HG03025 (cell line): ENCODE results near the gene KLK14.

Experiments
- ATAC-seq: cut with Tn5 transposase; IDR thresholded peaks from one replicate; pipeline ENCODE4 v1.9.1; 2021; ENCODE audit warnings: mild to moderate bottlenecking, moderate library complexity; ENCODE audit not compliant: unreplicated experiment, low FRiP score

KLK14 gene

DNA sequence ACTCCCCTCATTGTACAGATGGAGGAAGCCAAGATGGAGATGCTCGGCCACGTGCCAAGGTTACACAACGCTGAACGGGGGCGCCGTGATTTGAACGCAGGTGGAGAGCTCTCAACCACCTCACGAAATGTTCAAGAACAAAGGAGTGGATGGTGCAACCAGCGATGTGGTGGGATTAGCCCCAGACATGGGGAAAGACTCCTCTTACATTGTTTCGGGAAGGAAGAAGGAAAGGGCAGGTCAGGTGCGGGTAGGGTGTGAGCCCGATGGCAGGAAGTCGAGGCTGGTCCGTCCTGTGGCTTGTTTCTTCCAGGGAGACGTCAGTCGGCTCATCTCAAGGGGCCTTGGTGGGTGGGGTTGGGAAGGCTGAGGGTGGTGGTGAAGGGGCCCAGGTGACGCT, 7.1 kb upstream of the KLK14 start:
- no peak for ATAC-seq

DNA sequence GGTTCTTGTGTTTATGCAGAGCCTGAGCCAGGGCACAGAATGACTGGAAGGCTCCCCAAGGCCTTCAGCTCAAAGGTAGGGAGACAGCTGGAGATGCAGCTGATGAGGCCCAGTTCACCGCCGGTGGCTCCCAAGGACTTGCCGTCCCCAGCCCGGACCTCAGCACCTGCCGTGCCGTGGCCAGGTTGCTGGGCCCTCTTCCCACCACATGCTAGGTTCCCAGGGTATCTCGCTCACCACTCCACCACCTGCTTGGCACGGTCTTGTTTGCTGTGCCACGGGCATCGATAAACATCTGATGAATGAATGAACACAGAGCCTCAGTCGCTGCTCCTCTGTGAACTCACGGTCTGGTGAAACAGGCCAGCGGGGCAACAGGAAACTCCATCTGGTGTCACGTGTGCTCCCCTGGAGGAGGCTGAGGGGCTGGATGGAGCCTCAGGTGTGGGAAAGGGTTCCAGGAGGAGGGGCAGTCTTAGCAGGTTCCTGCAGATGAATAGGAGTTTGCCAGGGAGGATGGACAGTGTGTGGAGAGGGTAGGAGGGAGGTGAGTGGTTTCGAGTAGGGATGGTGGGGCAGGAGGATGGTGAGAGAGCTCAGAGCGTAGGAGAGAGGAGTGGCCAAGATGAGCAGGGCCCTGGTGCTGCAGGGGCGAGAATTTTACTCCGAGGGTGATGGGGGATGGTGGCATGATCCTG, 3.6 kb upstream of the KLK14 start:
- ATAC-seq: no peak

DNA sequence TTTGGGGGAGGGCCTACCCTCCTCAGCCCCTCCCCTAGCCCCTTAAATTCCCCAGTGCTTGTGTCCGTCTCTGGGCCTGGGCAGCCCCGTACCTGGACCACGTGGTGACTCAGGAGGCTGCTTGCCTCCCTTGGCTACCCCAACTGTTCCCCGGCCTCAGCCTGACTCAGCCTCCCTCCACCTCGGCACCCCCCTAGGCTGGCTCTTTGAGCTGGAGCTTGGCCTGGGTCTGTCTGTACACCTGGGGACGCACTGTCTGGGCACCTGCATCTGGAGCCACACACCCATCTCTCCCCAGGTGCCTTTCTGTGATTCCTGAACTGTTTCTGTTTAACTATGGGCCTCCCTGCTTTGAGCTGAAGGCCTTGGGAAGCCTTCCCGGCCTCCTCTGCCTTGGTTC, 1.8 kb upstream of the KLK14 start:
- ATAC-seq: no peak

- ATAC-seq: no peak
These were observed 1.1 kb upstream of the KLK14 start for GRCh38 chr19:51083783-51084182.

- ATAC-seq: no peak
These were observed 494 bp upstream of the KLK14 start for GRCh38 chr19:51083181-51083580.

GRCh38 chr19:51081476-51081875, 1.2 kb downstream of the KLK14 start:
- ATAC-seq: no peak

DNA sequence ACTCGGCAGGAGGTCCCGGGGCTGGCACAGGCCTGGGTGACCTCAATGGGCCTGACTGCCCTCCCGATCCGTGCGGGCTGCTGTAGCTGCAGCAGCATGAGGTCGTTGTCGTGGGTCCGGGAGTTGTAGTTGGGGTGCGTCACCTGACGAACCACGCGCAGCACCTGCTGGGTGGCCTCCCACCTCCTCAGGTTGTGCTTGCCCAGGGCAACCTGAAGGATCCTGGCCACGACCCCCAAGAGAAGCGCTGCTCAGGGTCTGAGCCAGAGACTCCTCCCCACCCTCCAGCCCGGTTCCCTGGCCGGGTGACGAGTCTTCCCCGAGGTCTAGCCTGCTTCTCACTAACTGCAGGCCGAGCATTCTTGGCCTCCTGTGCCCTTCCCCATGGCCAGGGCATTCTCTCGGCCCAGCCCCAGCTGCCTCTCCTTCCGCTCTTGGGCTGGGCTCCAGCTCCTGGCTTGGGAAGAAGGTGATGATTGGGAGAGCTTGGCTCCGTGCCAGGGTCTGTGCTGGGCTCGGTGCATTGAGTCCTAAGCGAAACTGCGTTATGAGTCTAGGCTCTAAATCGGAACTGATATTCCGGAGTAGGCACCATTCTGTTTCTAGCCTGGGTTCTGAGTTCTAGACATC, 3.1 kb downstream of the KLK14 start:
- ATAC-seq: no peak

DNA sequence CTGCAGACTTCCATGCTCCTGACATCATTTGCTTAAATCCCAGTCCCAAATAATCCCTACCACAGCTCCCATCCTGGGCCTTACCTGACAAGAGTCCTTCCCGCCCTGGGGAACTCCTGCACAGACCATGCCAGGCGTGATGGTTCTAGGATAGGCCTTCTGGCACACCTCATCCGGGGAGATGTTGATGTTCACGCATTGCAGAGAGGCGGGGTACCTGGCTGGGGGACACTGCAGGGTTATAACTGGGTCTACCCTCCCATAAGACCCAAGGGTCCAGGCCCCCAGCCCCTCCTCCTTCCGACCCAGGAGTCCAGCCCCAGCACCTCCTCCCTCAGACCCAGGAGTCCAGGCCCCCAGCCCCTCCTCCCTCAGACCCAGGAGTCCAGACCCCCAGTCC, 4.0 kb downstream of the KLK14 start:
- ATAC-seq: no peak

GRCh38 chr19:51078104-51078503, 4.6 kb downstream of the KLK14 start:
- no peak for ATAC-seq

- ATAC-seq: no peak
These were observed 6.0 kb downstream of the KLK14 start for GRCh38 chr19:51076631-51077213.

DNA sequence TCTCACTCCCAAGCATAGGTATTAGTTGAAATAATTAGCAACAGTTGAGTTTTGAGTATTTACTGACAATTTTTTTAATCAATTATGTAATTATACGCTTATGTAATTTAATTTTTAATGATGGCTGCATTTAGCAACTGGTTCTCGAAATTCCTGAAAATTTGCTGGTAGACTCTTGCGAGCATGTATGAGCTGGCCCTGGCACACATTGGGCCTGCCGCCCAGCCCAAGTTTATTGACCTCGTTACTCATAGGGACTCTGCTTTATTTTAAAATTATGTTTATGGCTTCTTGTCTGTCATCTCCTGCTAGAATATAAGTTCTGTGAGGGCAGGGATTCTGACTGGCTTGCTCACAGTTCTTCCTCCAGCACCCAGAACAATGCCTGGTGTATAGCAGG, 6.7 kb downstream of the KLK14 start:
- ATAC-seq: no peak

DNA sequence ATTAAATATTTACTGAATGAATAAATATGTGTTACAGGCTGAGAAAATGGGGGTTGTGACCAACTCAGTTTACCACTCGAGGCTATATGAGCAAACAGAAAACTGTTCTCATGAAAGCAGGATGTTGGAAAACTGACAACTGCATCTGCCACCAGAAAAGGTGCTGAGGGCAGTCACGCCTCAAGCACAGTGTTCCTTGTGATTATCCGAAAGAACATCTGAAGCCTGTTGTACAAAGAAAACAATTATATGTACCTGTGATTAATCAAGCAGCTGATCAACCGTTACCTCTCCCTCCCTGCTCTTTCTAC, 11.6 kb downstream of the KLK14 start:
- no peak for ATAC-seq

DNA sequence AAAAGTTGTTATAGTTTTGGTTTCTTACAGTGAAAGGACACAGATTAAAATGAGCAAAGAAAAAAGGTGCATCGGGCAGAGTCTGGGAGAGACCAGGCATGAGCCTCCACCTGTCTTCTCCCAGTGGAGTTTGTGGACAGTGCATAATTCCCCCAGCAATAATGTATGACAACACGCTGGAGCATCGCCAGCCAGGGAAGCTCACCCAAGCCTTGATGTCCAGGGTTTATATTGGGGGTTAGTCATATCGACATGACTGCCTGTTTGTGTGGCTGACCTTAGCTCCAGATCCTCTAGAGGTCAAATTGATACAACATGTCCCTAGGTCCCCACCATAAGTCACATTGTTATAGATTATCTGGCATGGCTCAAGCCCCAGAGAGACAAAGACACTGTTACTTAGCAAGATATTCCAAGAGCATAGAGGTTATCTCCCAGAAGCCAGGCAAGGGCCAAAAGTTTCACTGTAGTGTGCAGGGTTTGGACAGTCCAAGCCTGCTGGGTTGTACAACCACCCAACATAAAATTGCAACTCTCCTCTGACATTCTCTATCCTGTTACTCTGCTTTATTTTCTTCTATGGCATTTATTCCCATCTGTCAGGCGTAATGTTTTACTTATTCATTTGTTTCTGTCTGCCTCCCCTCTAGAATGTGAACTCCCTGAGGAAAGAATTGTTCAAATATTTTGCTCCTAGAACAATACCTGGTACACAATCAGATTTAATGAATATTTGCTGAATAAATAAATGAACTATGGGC, 12.2 kb downstream of the KLK14 start:
- ATAC-seq: no peak

GRCh38 chr19:51066393-51067186, 16.1 kb downstream of the KLK14 start:
- ATAC-seq: no peak

GRCh38 chr19:51065221-51065960, 17.3 kb downstream of the KLK14 start:
- ATAC-seq: no peak

- ATAC-seq: no peak
These were observed 18.0 kb downstream of the KLK14 start, which contains the start of gene KLK13 for GRCh38 chr19:51064534-51065220. Gene KLK13 (minus strand): TSS chr19:51065092. CDS start chr19:51065067, 25 bp downstream.

DNA sequence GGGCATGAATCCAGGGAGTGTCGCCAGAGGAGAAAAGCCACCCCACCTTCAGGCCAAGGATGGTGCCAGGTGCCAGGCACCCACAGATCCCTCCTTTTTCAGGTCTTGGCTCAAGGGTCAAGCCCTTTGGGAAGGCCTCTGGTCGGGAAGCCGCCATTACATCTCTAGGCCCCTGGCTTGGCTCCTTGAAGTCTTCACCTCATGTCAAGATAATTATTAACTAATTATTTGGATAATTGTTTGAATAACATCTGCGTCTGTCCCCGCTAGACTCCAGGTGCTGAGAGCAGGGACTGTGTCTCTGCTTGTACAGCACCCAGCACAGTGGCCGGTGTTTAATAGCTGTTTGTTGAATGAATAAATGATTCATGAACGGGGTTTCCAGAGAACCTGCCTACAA, 19.0 kb downstream of the KLK14 start:
- no peak for ATAC-seq

- ATAC-seq: no peak
These were observed 21.7 kb downstream of the KLK14 start for GRCh38 chr19:51060973-51061372.

- ATAC-seq: no peak
These were observed 22.4 kb downstream of the KLK14 start for GRCh38 chr19:51060336-51060735.
